CD4-positive, alpha-beta T cell treated with Interferon gamma for 1 hour (primary cell): ENCODE measurements around the gene OR9A4.
"Not testable (repeated sequence)": the region's sequence is repeated elsewhere in the genome, so short reads cannot be mapped to it uniquely, and the experiment has no call there.

Experiments
- DNase-seq: peaks from one replicate; pipeline ENCODE4 v3.0.0-alpha.2; 2020

Gene OR9A4

GRCh38 chr7:141916099-141916498 lies at the start of gene OR9A4:
Gene OR9A4, plus strand, starts transcription at chr7:141916399. Its CDS starts 2,477 bp downstream, at chr7:141918876.
- no peak for DNase-seq

DNA sequence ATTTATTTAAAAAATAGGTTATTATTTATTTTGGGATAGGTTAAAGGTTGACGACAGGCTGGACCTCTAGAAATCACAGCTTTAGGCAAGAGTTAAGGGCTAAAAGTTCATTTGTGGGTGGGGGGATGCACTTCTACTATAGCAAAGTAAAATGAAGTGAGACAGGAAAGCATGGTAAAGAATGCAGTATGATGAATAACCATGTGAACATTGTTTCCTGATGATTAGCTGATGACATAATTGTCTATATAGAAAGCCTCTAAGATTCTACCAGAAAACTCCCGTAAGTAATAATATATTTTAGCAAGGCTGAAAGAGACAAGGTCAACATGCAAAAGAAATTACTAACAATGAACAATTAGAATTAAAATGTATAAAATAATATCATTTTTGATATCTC lies 49.2 kb upstream of the OR9A4 start:
- no peak for DNase-seq

GRCh38 chr7:141872931-141873330 lies 43.3 kb upstream of the OR9A4 start:
- DNase-seq, result no peak

GRCh38 chr7:141874787-141875186 lies 41.4 kb upstream of the OR9A4 start:
- peak; percentile 25 for DNase-seq

- DNase-seq, result no peak
Observed at GRCh38 chr7:141875453-141875852, 40.7 kb upstream of the OR9A4 start.

GRCh38 chr7:141876371-141876770 lies 39.8 kb upstream of the OR9A4 start:
- no peak for DNase-seq

DNA sequence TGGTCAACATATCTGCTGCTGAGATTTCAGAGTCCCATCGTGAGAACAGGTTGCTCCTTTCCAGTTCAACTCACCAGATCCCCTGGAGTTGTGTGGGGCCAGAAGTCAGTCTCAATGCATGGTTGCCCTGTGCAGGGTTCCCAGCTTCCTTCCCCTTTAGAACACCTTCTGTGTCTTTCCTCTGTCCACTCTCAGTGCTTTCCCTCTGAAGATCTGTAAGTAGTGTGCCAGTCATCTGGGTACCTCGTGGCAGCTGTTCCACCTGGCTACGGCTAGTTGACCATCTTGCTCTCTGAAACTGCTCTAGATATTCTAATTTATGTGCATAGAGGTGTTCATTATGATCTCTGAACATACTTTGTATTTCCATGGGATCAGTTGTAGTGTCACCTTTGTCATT lies 38.8 kb upstream of the OR9A4 start:
- DNase-seq, result no peak

- DNase-seq, result no peak
Observed at GRCh38 chr7:141880960-141881359, 35.2 kb upstream of the OR9A4 start.

DNA sequence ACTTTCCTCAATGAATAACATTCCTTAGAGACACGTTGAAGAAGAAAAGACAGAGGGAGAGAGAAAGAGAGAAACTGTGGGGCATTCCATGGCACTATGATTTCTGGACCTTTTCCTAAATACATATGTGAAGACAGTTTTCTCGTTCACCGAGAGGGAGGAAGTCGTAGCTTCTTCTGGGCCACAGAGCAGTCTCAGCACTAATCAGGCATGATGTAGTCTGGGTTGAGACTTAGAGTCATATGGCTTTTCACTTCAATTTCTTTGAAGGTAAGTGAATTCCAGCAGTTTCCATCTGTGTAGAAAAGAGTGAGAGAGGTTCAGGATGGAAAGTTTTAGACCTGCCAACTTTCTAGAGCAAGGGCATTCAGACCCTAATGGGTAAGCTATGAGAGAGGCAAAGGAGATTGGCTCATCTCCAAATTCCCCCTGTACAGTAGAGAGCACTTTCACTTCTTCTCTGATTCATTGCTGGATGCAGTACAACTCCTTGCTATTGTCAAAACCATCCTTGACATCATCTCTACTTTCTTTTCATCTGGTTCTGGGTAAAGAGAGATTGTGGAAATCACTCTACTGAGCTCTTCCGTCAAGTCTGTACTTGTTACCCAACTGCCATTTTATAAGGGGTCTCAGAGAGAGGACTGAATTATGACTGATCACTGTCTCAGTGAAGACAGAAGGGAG lies 31.5 kb upstream of the OR9A4 start:
- no peak for DNase-seq

DNA sequence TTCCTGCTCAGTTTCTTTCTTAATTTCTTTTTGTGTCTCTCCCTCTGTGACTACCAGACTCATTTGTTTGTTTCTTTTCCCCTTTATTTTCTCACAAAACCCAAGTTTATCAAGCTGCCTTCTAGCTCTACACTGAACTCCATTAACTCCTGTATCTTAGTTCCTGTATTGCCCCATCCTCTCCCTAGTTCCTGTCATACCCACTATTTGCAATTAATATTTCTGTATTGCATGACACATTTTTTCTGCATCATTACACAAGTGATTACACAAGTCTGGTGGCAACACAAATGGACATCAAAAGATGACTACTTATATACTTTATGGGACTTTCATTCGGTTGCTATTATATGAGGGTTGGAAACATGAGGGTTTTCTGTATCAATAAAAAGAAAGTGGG lies 26.9 kb upstream of the OR9A4 start:
- DNase-seq, result no peak

GRCh38 chr7:141891336-141891735 lies 24.9 kb upstream of the OR9A4 start:
- no peak for DNase-seq

- not testable (repeated sequence) for DNase-seq
Observed at GRCh38 chr7:141899366-141899765, 16.8 kb upstream of the OR9A4 start.

- no peak for DNase-seq
Observed at GRCh38 chr7:141906285-141906684, 9.9 kb upstream of the OR9A4 start.

GRCh38 chr7:141911391-141911790 lies 4.8 kb upstream of the OR9A4 start:
- DNase-seq, result no peak

- DNase-seq, result no peak
Observed at GRCh38 chr7:141915565-141915964, 634 bp upstream of the OR9A4 start.

DNA sequence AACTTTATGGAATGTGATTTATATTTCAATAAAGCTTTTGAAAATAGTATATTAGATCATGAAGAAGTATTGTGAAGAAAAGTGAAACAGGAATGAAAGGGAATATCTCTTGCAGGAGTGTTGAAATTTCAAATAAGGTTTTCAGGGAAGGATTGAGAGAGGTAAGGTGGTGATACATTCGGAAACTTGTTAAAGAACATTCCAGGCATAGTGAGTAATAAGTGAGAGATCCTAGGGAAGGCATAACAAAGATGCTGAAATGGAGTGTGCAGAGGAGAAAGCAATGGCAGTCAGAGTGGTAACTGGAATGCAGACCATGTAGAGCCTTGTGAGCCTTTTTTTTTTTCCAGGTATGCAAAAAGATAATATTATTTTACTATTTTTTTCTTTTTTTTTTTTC lies 4.1 kb downstream of the OR9A4 start:
- DNase-seq, result no peak

DNA sequence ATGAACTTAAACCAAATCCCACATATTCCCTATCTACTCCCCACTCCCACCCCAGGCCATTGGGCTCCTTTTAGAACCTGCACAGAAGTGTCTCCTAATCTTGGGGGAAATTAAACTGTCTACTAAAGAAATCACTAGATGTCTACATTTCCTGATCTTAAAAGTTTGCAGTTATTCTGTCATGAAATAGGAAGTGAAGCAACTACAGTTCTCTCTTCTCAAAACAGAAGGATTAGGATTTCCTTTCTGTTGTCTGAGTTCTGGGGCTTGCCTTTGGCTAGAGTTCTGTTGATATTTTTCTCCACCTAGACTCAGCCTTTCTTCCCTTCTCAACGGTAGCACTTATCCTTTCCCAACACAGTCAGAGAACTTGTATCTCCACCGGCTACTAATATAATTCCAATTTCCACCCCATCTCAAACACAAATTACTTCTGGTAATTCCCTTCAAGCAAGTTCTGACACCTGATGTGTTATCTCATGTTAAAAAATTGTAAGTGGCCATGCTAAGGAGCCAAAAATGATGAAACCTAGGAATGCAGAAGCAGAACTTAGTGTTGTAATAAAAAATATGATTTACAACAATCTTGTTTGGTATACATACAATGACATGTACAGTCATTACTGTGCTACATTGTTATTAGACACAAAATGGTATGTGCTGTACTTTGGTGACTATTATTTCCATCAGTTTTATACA lies 12.1 kb downstream of the OR9A4 start:
- DNase-seq, result no peak

- DNase-seq, result no peak
Observed at GRCh38 chr7:141928845-141929195, 12.6 kb downstream of the OR9A4 start.

GRCh38 chr7:141930211-141930610 lies 14.0 kb downstream of the OR9A4 start:
- DNase-seq, result no peak

DNA sequence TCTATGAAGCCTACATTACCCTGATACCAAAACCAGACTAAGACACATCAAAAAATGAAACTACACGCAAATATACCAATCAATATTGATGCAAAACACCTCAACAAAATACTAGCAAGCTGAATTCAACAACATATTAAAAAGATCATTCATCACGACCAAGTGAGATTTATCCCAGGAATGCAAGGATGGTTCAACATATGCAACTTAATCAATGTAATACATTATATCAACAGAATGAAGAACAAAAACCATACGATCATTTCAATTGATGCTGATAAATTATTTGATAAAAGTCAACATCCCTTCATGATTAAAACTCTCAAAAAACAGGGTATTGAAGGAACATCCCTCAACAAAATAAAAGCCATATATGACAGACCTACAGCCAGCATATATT lies 24.9 kb downstream of the OR9A4 start:
- no peak for DNase-seq

- no peak for DNase-seq
Observed at GRCh38 chr7:141943846-141944245, 27.6 kb downstream of the OR9A4 start.

- DNase-seq, result no peak
Observed at GRCh38 chr7:141944811-141945210, 28.6 kb downstream of the OR9A4 start.

- peak; percentile 31 for DNase-seq
Observed at GRCh38 chr7:141945356-141945755, 29.2 kb downstream of the OR9A4 start.

- no peak for DNase-seq
Observed at GRCh38 chr7:141946796-141947195, 30.6 kb downstream of the OR9A4 start, which contains the start of gene CLEC5A. Gene CLEC5A, minus strand, starts transcription at chr7:141946974. Its CDS starts 682 bp downstream, at chr7:141946292.

DNA sequence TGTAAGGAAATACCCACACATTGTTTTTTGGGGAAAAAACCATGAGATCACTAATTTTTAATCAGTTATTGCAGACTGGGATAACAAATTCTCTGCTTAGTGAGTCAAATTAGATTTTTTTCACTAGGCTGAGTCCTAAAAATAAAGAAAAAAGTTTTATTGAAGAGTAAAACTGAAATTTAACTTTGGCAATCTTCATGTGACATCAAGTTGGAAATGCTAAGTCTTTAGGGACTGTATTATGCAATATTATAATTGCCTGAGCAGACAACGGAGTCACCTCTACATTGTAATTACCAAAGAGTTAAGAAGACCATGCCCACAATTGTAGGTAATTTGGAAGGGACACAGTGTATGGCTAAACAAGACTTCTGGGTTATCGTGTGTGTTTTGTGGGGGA lies 32.8 kb downstream of the OR9A4 start:
- no peak for DNase-seq
